IPS DF 6.9 (cell line): ENCODE data around the gene R3HDM2.

Source experiments
- DNase-seq: peaks from one replicate; pipeline ENCODE4 v3.0.0-alpha.2; 2013; ENCODE audit warnings: low read depth, low spot score
- H3K27ac ChIP-seq: one replicate; pipeline ENCODE4 v1.5.1; 2013; ENCODE audit warnings: low read length, control low read depth
- H3K27me3 ChIP-seq: 2 replicates; pipeline ENCODE4 v1.6.1; 2013; ENCODE audit warnings: mild to moderate bottlenecking, low read length; ENCODE audit not compliant: control insufficient read depth, insufficient read depth
- H3K36me3 ChIP-seq: 2 replicates; pipeline ENCODE4 v1.6.1; 2013; ENCODE audit warnings: low read length; ENCODE audit not compliant: control insufficient read depth, insufficient read depth
- H3K4me1 ChIP-seq: 2 replicates; pipeline ENCODE4 v1.6.1; 2013; ENCODE audit warnings: low read length; ENCODE audit not compliant: control insufficient read depth, insufficient read depth
- H3K4me3 ChIP-seq: 2 replicates; pipeline ENCODE4 v1.5.1; 2013; ENCODE audit warnings: mild to moderate bottlenecking, low read length
- H3K9me3 ChIP-seq: 2 replicates; pipeline ENCODE4 v1.6.1; 2013; ENCODE audit warnings: low read length, inconsistent platforms; ENCODE audit not compliant: control insufficient read depth, insufficient read depth
- WGBS: extraction: QIAGEN DNeasy Blood & Tissue Kit; methylation state at CpG from one replicate; pipeline ENCODE4 v1.1.7; 2013; ENCODE audit warnings: mixed read lengths, missing lambda C conversion rate; ENCODE audit not compliant: insufficient read length, insufficient coverage; 5-methylcytosine and 5-hydroxymethylcytosine counted together

R3HDM2 gene

GRCh38 chr12:57215668-57216013 lies 215.2 kb downstream of the R3HDM2 start:
- H3K4me3 ChIP-seq, result no peak overlapping the region
- no peaks in the 10 kb centered on the region for H3K9me3 ChIP-seq
- WGBS, result no CpG with 5 or more reads among the region's 7 CpGs
- H3K27me3 ChIP-seq, result peaks cover 51% of the 10 kb centered on the region
- peaks cover 12% of the 10 kb centered on the region for H3K36me3 ChIP-seq
- H3K4me1 ChIP-seq, result peaks cover 19% of the 10 kb centered on the region
- no peak overlapping the region for H3K27ac ChIP-seq
- DNase-seq, result no peak

- DNase-seq, result no peak
- peaks cover 19% of the 10 kb centered on the region for H3K4me1 ChIP-seq
- no CpG with 5 or more reads among the region's 11 CpGs for WGBS
- H3K36me3 ChIP-seq, result peaks cover 18% of the 10 kb centered on the region
- H3K4me3 ChIP-seq, result no peak overlapping the region
- no peak overlapping the region for H3K27ac ChIP-seq
- peaks cover 48% of the 10 kb centered on the region for H3K27me3 ChIP-seq
- H3K9me3 ChIP-seq, result no peaks in the 10 kb centered on the region
Observed at GRCh38 chr12:57215065-57215464, 215.8 kb downstream of the R3HDM2 start.

- no peak for DNase-seq
- no CpG with 5 or more reads among the region's 14 CpGs for WGBS
- Histone ChIP-seq H3K27me3 (peaks cover 41% of the 10 kb centered on the region), H3K27ac (no peak overlapping the region), H3K4me1 (peaks cover 14% of the 10 kb centered on the region), H3K4me3 (no peak overlapping the region), H3K36me3 (peaks cover 24% of the 10 kb centered on the region), H3K9me3 (no peaks in the 10 kb centered on the region)
Observed at GRCh38 chr12:57214398-57214781, 216.5 kb downstream of the R3HDM2 start.

- H3K9me3 ChIP-seq, result no peaks in the 10 kb centered on the region
- DNase-seq, result no peak
- no CpG with 5 or more reads among the region's 4 CpGs for WGBS
- peaks cover 27% of the 10 kb centered on the region for H3K36me3 ChIP-seq
- H3K4me1 ChIP-seq, result peaks cover 14% of the 10 kb centered on the region
- no peak overlapping the region for H3K4me3 ChIP-seq
- no peak overlapping the region for H3K27ac ChIP-seq
- peaks cover 36% of the 10 kb centered on the region for H3K27me3 ChIP-seq
Observed at GRCh38 chr12:57213763-57214397, 217.0 kb downstream of the R3HDM2 start.

- peaks cover 14% of the 10 kb centered on the region for H3K4me1 ChIP-seq
Observed at GRCh38 chr12:57213058-57213715, 217.7 kb downstream of the R3HDM2 start.

GRCh38 chr12:57212701-57213057 lies 218.2 kb downstream of the R3HDM2 start:
- no peak overlapping the region for H3K4me3 ChIP-seq
- no peak overlapping the region for H3K27ac ChIP-seq
- H3K27me3 ChIP-seq, result peaks cover 24% of the 10 kb centered on the region
- WGBS, result no CpG with 5 or more reads among the region's 7 CpGs
- DNase-seq, result no peak
- peaks cover 14% of the 10 kb centered on the region for H3K4me1 ChIP-seq
- H3K9me3 ChIP-seq, result no peaks in the 10 kb centered on the region
- peaks cover 31% of the 10 kb centered on the region for H3K36me3 ChIP-seq

More at GRCh38 chr12:57213058-57213715, 217.7 kb downstream of the R3HDM2 start:
- no peak overlapping the region for H3K27ac ChIP-seq
- H3K4me3 ChIP-seq, result no peak overlapping the region
- peaks cover 29% of the 10 kb centered on the region for H3K27me3 ChIP-seq
- no CpG with 5 or more reads among the region's 16 CpGs for WGBS
- H3K9me3 ChIP-seq, result no peaks in the 10 kb centered on the region
- H3K36me3 ChIP-seq, result peaks cover 31% of the 10 kb centered on the region
- DNase-seq, result no peak

- Histone ChIP-seq H3K27me3 (peaks cover 18% of the 10 kb centered on the region), H3K27ac (no peak overlapping the region), H3K4me1 (peaks cover 10% of the 10 kb centered on the region), H3K4me3 (no peak overlapping the region), H3K36me3 (peaks cover 31% of the 10 kb centered on the region), H3K9me3 (no peaks in the 10 kb centered on the region)
- no CpG with 5 or more reads among the region's 27 CpGs for WGBS
- no peak for DNase-seq
Observed at GRCh38 chr12:57211791-57212700, 218.8 kb downstream of the R3HDM2 start.

GRCh38 chr12:57210926-57211692 lies 219.7 kb downstream of the R3HDM2 start:
- H3K27ac ChIP-seq, result no peak overlapping the region
- no CpG with 5 or more reads among the region's 16 CpGs for WGBS
- peaks cover 16% of the 10 kb centered on the region for H3K27me3 ChIP-seq
- no peaks in the 10 kb centered on the region for H3K9me3 ChIP-seq
- H3K4me3 ChIP-seq, result no peak overlapping the region
- peaks cover 10% of the 10 kb centered on the region for H3K4me1 ChIP-seq
- no peak for DNase-seq
- peaks cover 37% of the 10 kb centered on the region for H3K36me3 ChIP-seq

GRCh38 chr12:57210461-57210860 lies 220.4 kb downstream of the R3HDM2 start:
- H3K4me3 ChIP-seq, result no peak overlapping the region
- peaks cover 10% of the 10 kb centered on the region for H3K27me3 ChIP-seq
- no peak overlapping the region for H3K27ac ChIP-seq
- peaks cover 43% of the 10 kb centered on the region for H3K36me3 ChIP-seq
- peaks cover 9% of the 10 kb centered on the region for H3K4me1 ChIP-seq
- no peaks in the 10 kb centered on the region for H3K9me3 ChIP-seq
- DNase-seq, result no peak
- no CpG with 5 or more reads among the region's 15 CpGs for WGBS

GRCh38 chr12:57209916-57210315 lies 220.9 kb downstream of the R3HDM2 start:
- WGBS, result no CpG with 5 or more reads among the region's 8 CpGs
- no peak overlapping the region for H3K27ac ChIP-seq
- H3K4me3 ChIP-seq, result no peak overlapping the region
- H3K27me3 ChIP-seq, result peaks cover 4% of the 10 kb centered on the region
- peaks cover 48% of the 10 kb centered on the region for H3K36me3 ChIP-seq
- DNase-seq, result no peak
- no peaks in the 10 kb centered on the region for H3K9me3 ChIP-seq
- peaks cover 8% of the 10 kb centered on the region for H3K4me1 ChIP-seq
